ENCODE results near the gene CNTD1. TPM values are rescaled to one million over a fixed set of nuclear protein-coding genes. Genes with fewer than 3 reads are reported as not detected.

Gene CNTD1
- total and polyA plus RNA-seq, 2 of the 4 experiments (the other 2 are of a cell fraction), result not detected

GRCh38 chr17:42853004-42853403, 54.3 kb downstream of the CNTD1 start:
- Histone ChIP-seq H3K36me3 (ENCODE audit: control insufficient read depth, insufficient read depth, low read length) (no peaks in the 10 kb centered on the region), H3K56ac (ENCODE audit: extremely low read depth, insufficient read depth, low read length) (no peak overlapping the region), H4K91ac (ENCODE audit: insufficient read depth, low read depth, low read length) (no peak overlapping the region), H3K4me3 (ENCODE audit: insufficient read depth, low read depth, low read length) (no peak overlapping the region), H2BK20ac (ENCODE audit: low read depth, low read length) (no peak overlapping the region), H4K5ac (ENCODE audit: low read depth, low read length) (no peak overlapping the region), H2BK5ac (ENCODE audit: low read depth, low read length, poor library complexity, severe bottlenecking) (no peak overlapping the region), H2BK120ac (ENCODE audit: low read depth, low read length) (no peak overlapping the region), H3K4me1 (ENCODE audit: control insufficient read depth, insufficient read depth, low read length) (peaks cover 4% of the 10 kb centered on the region; the same call in 1 of the 2 replicates), H2BK15ac (ENCODE audit: low read depth, low read length) (no peak overlapping the region), H3K9me1 (ENCODE audit: insufficient read depth, low read length) (0 out of 2 replicates have a peak, but pooled peaks cover 6% of the 10 kb centered on the region), H3K14ac (replicated peaks; ENCODE audit: low read depth, low read length) (no peak overlapping the region), H2AK5ac (ENCODE audit: low read depth, low read length) (no peak overlapping the region), H3K4ac (ENCODE audit: low read depth, low read length) (no peak overlapping the region), H4K20me1 (ENCODE audit: insufficient read depth, low read length) (no peaks in the 10 kb centered on the region), H3K27ac (ENCODE audit: insufficient read depth, low read length) (no peak overlapping the region), H4K8ac (ENCODE audit: low read depth in 2 of 2, low read length in 2 of 2) (no peak overlapping the region), H3K9ac (ENCODE audit: low read depth, low read length) (no peak overlapping the region), H3K9me3 (ENCODE audit: control insufficient read depth, insufficient read depth, low read length) (no peaks in the 10 kb centered on the region), H3K79me1 (ENCODE audit: low read depth in 1 of 2, low read length in 2 of 2) (no peaks in the 10 kb centered on the region), H3K18ac (ENCODE audit: low read depth, low read length) (no peak overlapping the region), H3K27me3 (ENCODE audit: control insufficient read depth, insufficient read depth, low read length) (peaks cover 21% of the 10 kb centered on the region), H3K4me2 (ENCODE audit: low read depth, low read length) (no peak overlapping the region), H2AK9ac (replicated peaks; ENCODE audit: low read depth, low read length, poor library complexity) (no peak overlapping the region), H2AFZ (replicated peaks; ENCODE audit: low read length, poor library complexity) (no peak overlapping the region), H3K23ac (ENCODE audit: low read depth, low read length) (no peak overlapping the region)
- intact Hi-C loops (cut with micrococcal nuclease), result no loop called here
- dilution Hi-C loops (cut with HindIII; ENCODE audit: low sequenced_read_pairs, unreplicated experiment), result no loop called here
- ChIA-PET POLR2A (ENCODE audit: unreplicated experiment) (no interaction called here), CTCF (interaction anchor here (0.9 kb wide), 1 partner anchor 76 kb away, joined by 4 read pairs; no protein-coding TSS in a partner anchor)
- in situ Hi-C loops (cut with MboI; ENCODE audit: low sequenced_read_pairs), result no loop called here
- DNase-seq (no peak), ATAC-seq (ENCODE audit: low read depth) (no peak)
- TF ChIP-seq CTCF (conservative IDR thresholded peaks at IDR 0.05; ENCODE audit: low read depth, low read length), result no peak
- WGBS, 2 experiments (ENCODE audit: extremely low coverage in 2 of 2, insufficient read length in 1 of 2), result no CpG with 5 or more reads among the region's 4 CpGs
- no TSS peak for BruUV-seq (replicated peaks)
